Effector memory CD8-positive, alpha-beta T cell (primary cell): ENCODE data around the gene SLC51A.
A peak's percentile ranks its signal among the peaks of the same experiment; 100 is the strongest.
"Not testable (repeated sequence)": the region's sequence is repeated elsewhere in the genome, so short reads cannot be mapped to it uniquely, and the experiment has no call there.

Experiments used
- ATAC-seq: fragments of 150-1000 bp; cut with Tn5 transposase; replicated peaks from 2 replicates; pipeline ENCODE4 v1.10.0; 2021; ENCODE audit warnings: mild to moderate bottlenecking, moderate library complexity
- DNase-seq, 3 experiments: peaks; one replicate each; pipeline ENCODE4 v3.0.0; 2021
- H3K27ac Mint-ChIP-seq, 2 donors: one replicate each; pipeline ENCODE4 v1.8.0; 2022; ENCODE audit warnings: mild to moderate bottlenecking in 2 of 2, mixed read lengths in 2 of 2, moderate library complexity in 2 of 2
- H3K27me3 Mint-ChIP-seq, 2 donors: one replicate each; pipeline ENCODE4 v1.8.0; 2022; ENCODE audit warnings: mixed read lengths in 2 of 2
- H3K36me3 Mint-ChIP-seq: one replicate; pipeline ENCODE4 v1.8.0; 2022; ENCODE audit warnings: mild to moderate bottlenecking, moderate library complexity, mixed read lengths; ENCODE audit not compliant: insufficient read depth
- H3K4me1 Mint-ChIP-seq, 2 donors: one replicate each; pipeline ENCODE4 v1.8.0; 2022; ENCODE audit warnings: low read depth in 2 of 2, mixed read lengths in 2 of 2
- H3K4me3 Mint-ChIP-seq, 2 donors: one replicate each; pipeline ENCODE4 v1.8.0; 2022; ENCODE audit warnings: mild to moderate bottlenecking in 2 of 2, mixed read lengths in 2 of 2, moderate library complexity in 2 of 2
- H3K9me3 Mint-ChIP-seq, 2 donors: one replicate each; pipeline ENCODE4 v1.8.0; 2022; ENCODE audit warnings: mixed read lengths in 2 of 2
- total RNA-seq, 9 experiments: gene quantifications; one replicate each; lab custom pipeline; 2026; lab: John Stamatoyannopoulos, UW

Gene SLC51A
- total RNA-seq, result 0 to 0.21 (median 0) reads per million in 9 experiments

- Mint-ChIP-seq H3K36me3 (peaks cover 11% of the 10 kb centered on the region), H3K4me3 (no peak within 1 kb of the TSS), H3K9me3 (no peaks in the 10 kb centered on the region), H3K27ac (peak within 1 kb of the TSS; percentile 59 to 66), H3K4me1 (peaks cover 11% of the 10 kb centered on the region in 2 donors), H3K27me3 (no peaks in the 10 kb centered on the region)
- DNase-seq (no peak), ATAC-seq (no peak)
Measured at GRCh38 chr3:196216089-196216564, at the start of gene SLC51A. Gene SLC51A, plus strand, starts transcription at chr3:196216534. Its CDS starts 179 bp downstream, at chr3:196216713.

GRCh38 chr3:196166741-196167140 lies 49.6 kb upstream of the SLC51A start:
- H3K36me3 Mint-ChIP-seq, result no peaks in the 10 kb centered on the region

GRCh38 chr3:196168808-196169391 lies 47.4 kb upstream of the SLC51A start:
- H3K4me1 Mint-ChIP-seq, result peaks cover 0 to 3% of the 10 kb centered on the region in 2 donors
- DNase-seq (no peak), ATAC-seq (no peak)
- no peaks in the 10 kb centered on the region for H3K9me3 Mint-ChIP-seq
- no peaks in the 10 kb centered on the region for H3K27me3 Mint-ChIP-seq
- peak overlapping the region in 1 of 2 donors; percentile 12 for H3K27ac Mint-ChIP-seq
- H3K4me3 Mint-ChIP-seq, result no peak overlapping the region
- H3K36me3 Mint-ChIP-seq, result peaks cover 3% of the 10 kb centered on the region

More at GRCh38 chr3:196166741-196167140, 49.6 kb upstream of the SLC51A start:
- peaks cover 0 to 3% of the 10 kb centered on the region in 2 donors for H3K4me1 Mint-ChIP-seq
- ATAC-seq, result no peak
- no peak overlapping the region for H3K4me3 Mint-ChIP-seq
- no peak overlapping the region for H3K27ac Mint-ChIP-seq
- DNase-seq, result no peak
- no peaks in the 10 kb centered on the region for H3K27me3 Mint-ChIP-seq
- H3K9me3 Mint-ChIP-seq, result no peaks in the 10 kb centered on the region

DNA sequence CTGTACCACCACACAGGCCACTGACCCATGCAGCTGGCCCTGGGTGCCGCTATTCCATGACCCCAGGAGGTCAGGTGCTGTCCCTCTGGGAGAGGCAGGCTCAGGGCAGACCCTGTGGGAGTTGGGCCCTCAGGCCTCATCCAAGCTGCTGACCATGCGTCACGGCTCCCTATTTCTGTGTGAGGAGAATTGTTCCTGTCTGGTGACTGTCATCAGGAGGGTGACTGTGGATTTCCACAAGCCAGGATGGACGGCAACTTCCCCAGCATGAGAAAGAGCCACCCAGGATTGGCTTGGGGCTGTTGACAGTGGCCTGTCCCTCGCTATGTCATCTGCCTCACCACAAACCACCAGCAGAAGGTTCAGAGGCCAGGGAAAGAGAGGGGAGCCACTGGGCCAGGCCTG lies 46.5 kb upstream of the SLC51A start:
- H3K36me3 Mint-ChIP-seq, result peaks cover 3% of the 10 kb centered on the region
- no peaks in the 10 kb centered on the region for H3K27me3 Mint-ChIP-seq
- no peak overlapping the region for H3K4me3 Mint-ChIP-seq
- no peak overlapping the region for H3K27ac Mint-ChIP-seq
- no peak for ATAC-seq
- no peaks in the 10 kb centered on the region for H3K9me3 Mint-ChIP-seq
- peaks cover 0 to 3% of the 10 kb centered on the region in 2 donors for H3K4me1 Mint-ChIP-seq
- no peak for DNase-seq

DNA sequence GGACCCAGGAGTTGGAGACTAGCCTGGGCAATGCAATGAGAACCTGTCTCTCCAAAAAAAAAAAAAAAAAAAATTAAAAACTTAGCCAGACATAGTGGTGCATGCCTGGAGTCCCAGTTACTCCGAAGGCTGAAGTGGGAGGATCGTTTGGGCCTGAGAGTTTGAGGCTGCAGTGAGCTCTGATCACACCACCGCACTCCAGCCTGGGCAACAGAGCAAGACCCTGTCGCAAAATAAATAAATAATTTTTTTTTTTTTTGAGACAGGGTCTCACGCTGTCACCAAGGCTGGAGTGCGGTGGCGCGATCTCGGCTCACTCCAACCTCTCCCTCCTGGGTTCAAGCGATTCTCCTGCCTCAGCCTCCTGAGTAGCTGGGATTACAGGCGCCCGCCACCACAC lies 46.0 kb upstream of the SLC51A start:
- not testable (repeated sequence) for H3K4me3 Mint-ChIP-seq, H3K27me3 Mint-ChIP-seq, DNase-seq, ATAC-seq, H3K4me1 Mint-ChIP-seq, H3K36me3 Mint-ChIP-seq, H3K27ac Mint-ChIP-seq, H3K9me3 Mint-ChIP-seq

GRCh38 chr3:196174652-196175051 lies 41.7 kb upstream of the SLC51A start:
- ATAC-seq (no peak), DNase-seq (no peak)
- Mint-ChIP-seq H3K27ac (peak overlapping the region in 1 of 2 donors; percentile 0), H3K27me3 (no peaks in the 10 kb centered on the region), H3K36me3 (peaks cover 4% of the 10 kb centered on the region), H3K9me3 (no peaks in the 10 kb centered on the region), H3K4me1 (peaks cover 10% of the 10 kb centered on the region in 2 donors), H3K4me3 (no peak overlapping the region)

DNA sequence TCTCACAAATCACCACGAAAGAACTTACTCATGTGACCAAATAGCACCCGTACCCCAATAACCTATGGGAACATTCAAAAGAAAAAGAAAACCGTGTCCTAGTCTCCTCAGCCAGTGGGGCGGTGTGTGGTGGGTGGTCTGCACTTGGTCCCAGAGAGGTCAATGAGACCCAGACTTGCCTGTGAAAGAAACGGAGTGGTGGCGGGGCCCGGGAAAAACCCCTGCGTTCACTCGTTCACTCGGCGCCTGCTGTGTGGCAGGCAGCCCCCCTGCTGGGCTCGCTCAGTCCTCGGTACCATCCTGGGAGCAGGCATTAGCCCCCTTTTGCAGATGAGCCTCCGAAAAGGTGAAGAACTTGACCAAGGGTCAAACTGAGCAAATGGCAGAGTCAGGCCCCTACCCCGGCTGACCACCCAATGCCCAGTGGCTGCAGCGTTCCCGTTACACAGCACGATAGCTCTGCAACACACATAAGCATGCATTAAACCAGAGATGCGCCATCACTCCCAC lies 41.2 kb upstream of the SLC51A start:
- H3K9me3 Mint-ChIP-seq, result no peaks in the 10 kb centered on the region
- ATAC-seq (no peak), DNase-seq (no peak)
- H3K27me3 Mint-ChIP-seq, result no peaks in the 10 kb centered on the region
- H3K4me1 Mint-ChIP-seq, result peaks cover 15 to 16% of the 10 kb centered on the region in 2 donors
- H3K36me3 Mint-ChIP-seq, result peaks cover 7% of the 10 kb centered on the region
- H3K4me3 Mint-ChIP-seq, result no peak overlapping the region
- no peak overlapping the region for H3K27ac Mint-ChIP-seq

DNA sequence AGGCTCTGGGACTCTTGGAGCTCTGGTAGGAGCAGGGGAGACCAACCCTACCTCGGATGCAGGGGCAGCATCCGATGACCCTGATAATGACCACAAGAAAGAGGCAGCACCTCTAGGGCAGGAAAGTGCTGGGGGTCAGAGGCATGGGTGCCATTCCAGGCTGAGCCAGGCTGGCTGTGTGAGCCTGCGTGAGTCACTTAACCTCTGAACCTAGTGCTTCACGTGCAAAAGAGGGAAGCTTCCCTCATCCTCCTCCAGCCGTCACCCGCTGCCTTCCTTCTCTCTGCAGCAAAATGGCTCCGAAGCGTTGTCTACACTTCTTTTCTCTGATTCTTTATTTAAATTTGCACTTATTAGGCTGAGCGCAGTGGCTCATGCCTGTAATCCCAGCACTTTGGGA lies 40.6 kb upstream of the SLC51A start:
- ATAC-seq (no peak), DNase-seq (no peak)
- H3K4me3 Mint-ChIP-seq, result no peak overlapping the region
- peaks cover 15 to 17% of the 10 kb centered on the region in 2 donors for H3K4me1 Mint-ChIP-seq
- H3K27me3 Mint-ChIP-seq, result no peaks in the 10 kb centered on the region
- H3K27ac Mint-ChIP-seq, result no peak overlapping the region
- H3K36me3 Mint-ChIP-seq, result peaks cover 7% of the 10 kb centered on the region
- no peaks in the 10 kb centered on the region for H3K9me3 Mint-ChIP-seq

DNA sequence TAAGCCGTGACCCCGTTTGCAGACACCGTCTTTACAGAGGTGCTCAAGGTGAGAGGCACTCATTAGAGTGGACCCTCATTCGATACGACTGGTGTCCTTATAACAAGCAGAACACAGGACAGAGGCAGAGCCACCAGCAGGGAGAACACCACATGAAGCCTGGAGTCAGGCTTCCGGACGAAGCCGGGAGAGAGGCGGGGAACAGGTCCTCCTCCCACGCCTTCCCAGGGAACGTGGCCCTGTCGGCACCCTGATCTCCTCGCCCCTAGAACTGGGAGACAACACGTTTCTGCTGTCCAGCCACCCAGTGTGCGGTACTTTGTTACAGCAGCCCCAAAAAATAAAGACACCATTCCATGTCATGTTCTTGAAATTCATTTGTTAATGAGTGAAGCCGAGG lies 38.8 kb upstream of the SLC51A start:
- no peak overlapping the region for H3K4me3 Mint-ChIP-seq
- peaks cover 6% of the 10 kb centered on the region for H3K36me3 Mint-ChIP-seq
- ATAC-seq, result no peak
- peaks cover 31% of the 10 kb centered on the region in 2 donors for H3K4me1 Mint-ChIP-seq
- H3K27ac Mint-ChIP-seq, result peak overlapping the region in 1 of 2 donors; percentile 31
- H3K9me3 Mint-ChIP-seq, result no peaks in the 10 kb centered on the region
- DNase-seq, result no peak
- H3K27me3 Mint-ChIP-seq, result no peaks in the 10 kb centered on the region

- Mint-ChIP-seq H3K36me3 (peaks cover 4% of the 10 kb centered on the region), H3K4me3 (no peak overlapping the region), H3K4me1 (peaks cover 33 to 34% of the 10 kb centered on the region in 2 donors), H3K27me3 (no peaks in the 10 kb centered on the region), H3K27ac (peak overlapping the region in 1 of 2 donors; percentile 31), H3K9me3 (no peaks in the 10 kb centered on the region)
- no peak for DNase-seq
- ATAC-seq, result no peak
Measured at GRCh38 chr3:196177967-196178366, 38.4 kb upstream of the SLC51A start.

- ATAC-seq (no peak), DNase-seq (no peak)
- Mint-ChIP-seq H3K27ac (peak overlapping the region; percentile 96 to 97), H3K36me3 (peaks cover 10% of the 10 kb centered on the region), H3K27me3 (no peaks in the 10 kb centered on the region), H3K9me3 (no peaks in the 10 kb centered on the region), H3K4me1 (peaks cover 42 to 44% of the 10 kb centered on the region in 2 donors), H3K4me3 (peak overlapping the region; percentile 81 to 83)
Measured at GRCh38 chr3:196178993-196179379, 37.3 kb upstream of the SLC51A start.

GRCh38 chr3:196179380-196180308 lies 36.7 kb upstream of the SLC51A start:
- peak overlapping the region; percentile 81 to 83 for H3K4me3 Mint-ChIP-seq
- peak overlapping the region; percentile 96 to 97 for H3K27ac Mint-ChIP-seq
- peaks cover 42 to 44% of the 10 kb centered on the region in 2 donors for H3K4me1 Mint-ChIP-seq
- peaks cover 10% of the 10 kb centered on the region for H3K36me3 Mint-ChIP-seq
- DNase-seq (peak; percentile 75 to 80 (median 77)), ATAC-seq (peak; percentile 84)
- no peaks in the 10 kb centered on the region for H3K9me3 Mint-ChIP-seq
- H3K27me3 Mint-ChIP-seq, result no peaks in the 10 kb centered on the region

- Mint-ChIP-seq H3K36me3 (peaks cover 10% of the 10 kb centered on the region), H3K4me1 (peaks cover 42 to 44% of the 10 kb centered on the region in 2 donors), H3K9me3 (no peaks in the 10 kb centered on the region), H3K27me3 (no peaks in the 10 kb centered on the region), H3K27ac (peak overlapping the region; percentile 96 to 97), H3K4me3 (peak overlapping the region; percentile 81 to 83)
- DNase-seq, result no peak
- ATAC-seq, result no peak
Measured at GRCh38 chr3:196180346-196180745, 36.0 kb upstream of the SLC51A start.
